ENCODE measurements around the gene CNTNAP5.

GRCh38 chr2:124281541-124281940, 256.5 kb downstream of the CNTNAP5 start:
- no peak for TF ChIP-seq CTCF (IDR thresholded peaks at IDR 0.05)
- TF ChIP-seq EZH2 (IDR thresholded peaks at IDR 0.05; ENCODE audit: borderline replicate concordance, insufficient read depth, low read depth, low read length, poor library complexity, severe bottlenecking) = no peak
